Prostate gland (tissue), 2 donors: ENCODE data around the gene CLDN20.

Experiments
- POLR2AphosphoS5 ChIP-seq: sonication (generic); formaldehyde crosslinking; IDR thresholded peaks from one replicate; pipeline ENCODE4 v1.6.1; 2017; ENCODE audit warnings: antibody characterized with exemption
- TF ChIP-seq, protein P1 (sequence below), 4 experiments: fragments of 200-600 bp in 2 of 4; fragments of 450-650 bp in 2 of 4; sonication (generic) in 2 of 4; IDR thresholded peaks; 1 replicate in 3 of 4; 2 replicates in 1 of 4; pipeline ENCODE4 v1.5.1; 2016 to 2019; ENCODE audit warnings: antibody characterized with exemption in 4 of 4, mild to moderate bottlenecking in 2 of 4, moderate library complexity in 2 of 4

- TF ChIP-seq, protein P1, sequence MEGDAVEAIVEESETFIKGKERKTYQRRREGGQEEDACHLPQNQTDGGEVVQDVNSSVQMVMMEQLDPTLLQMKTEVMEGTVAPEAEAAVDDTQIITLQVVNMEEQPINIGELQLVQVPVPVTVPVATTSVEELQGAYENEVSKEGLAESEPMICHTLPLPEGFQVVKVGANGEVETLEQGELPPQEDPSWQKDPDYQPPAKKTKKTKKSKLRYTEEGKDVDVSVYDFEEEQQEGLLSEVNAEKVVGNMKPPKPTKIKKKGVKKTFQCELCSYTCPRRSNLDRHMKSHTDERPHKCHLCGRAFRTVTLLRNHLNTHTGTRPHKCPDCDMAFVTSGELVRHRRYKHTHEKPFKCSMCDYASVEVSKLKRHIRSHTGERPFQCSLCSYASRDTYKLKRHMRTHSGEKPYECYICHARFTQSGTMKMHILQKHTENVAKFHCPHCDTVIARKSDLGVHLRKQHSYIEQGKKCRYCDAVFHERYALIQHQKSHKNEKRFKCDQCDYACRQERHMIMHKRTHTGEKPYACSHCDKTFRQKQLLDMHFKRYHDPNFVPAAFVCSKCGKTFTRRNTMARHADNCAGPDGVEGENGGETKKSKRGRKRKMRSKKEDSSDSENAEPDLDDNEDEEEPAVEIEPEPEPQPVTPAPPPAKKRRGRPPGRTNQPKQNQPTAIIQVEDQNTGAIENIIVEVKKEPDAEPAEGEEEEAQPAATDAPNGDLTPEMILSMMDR (IDR thresholded peaks at IDR 0.05) = no peak
- TF ChIP-seq POLR2AphosphoS5 = no peak
Observed at GRCh38 chr6:155232848-155233247, 31.0 kb upstream of the CLDN20 start.
